Measurements from ENCODE around the gene CRYL1.
A peak's percentile ranks its signal among the peaks of the same experiment; 100 is the strongest.

Gene CRYL1

DNA sequence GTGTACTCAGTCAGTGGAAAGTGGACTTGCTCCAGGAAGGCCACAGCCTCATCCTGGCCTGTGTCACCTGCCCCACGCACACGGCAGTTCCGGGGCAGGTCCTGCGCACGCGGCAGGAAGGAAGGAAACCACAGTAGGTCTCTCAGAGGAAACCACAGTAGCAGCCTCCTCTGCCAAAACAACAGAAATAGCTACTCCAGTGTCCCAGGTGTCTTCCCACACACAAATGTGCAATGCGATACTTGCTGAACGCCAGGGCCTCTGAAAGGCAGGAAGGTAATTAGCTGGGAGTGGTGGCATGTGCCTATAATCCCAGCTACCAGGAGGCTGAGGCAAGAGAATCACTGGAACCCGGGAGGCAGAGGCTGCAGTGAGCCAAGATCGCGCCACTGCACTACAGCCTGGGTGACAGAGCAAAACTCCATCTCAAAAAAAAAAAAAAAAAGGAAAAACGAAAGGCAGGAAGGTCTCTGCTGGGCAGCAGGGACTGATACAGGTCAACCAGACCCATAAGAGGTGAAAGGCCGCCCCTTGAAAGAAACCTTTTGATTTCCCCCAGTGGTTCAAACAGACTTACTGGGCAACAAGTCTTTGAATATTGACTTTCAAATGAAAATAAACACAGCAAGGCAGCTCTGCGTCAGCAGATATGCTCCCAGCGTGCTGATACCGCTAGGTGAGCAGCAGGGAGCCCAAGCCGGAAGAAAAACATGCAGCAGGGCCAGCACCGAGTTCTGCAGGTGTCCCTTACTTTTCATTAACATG lies 49.5 kb downstream of the CRYL1 start (continued):
- TF ChIP-seq PRDM10 (tag by site-specific recombination; IDR thresholded peaks at IDR 0.05) (peak; percentile 90), ZNF280D (tag by site-specific recombination; IDR thresholded peaks at IDR 0.05) (no peak), SCRT1 (tag by site-specific recombination; IDR thresholded peaks at IDR 0.05; ENCODE audit: borderline replicate concordance) (peak; percentile 90), ZNF362 (tag by site-specific recombination; IDR thresholded peaks at IDR 0.05) (no peak), SP7 (tag by site-specific recombination; IDR thresholded peaks at IDR 0.05) (peak; percentile 80), ZFHX2 (tag by site-specific recombination; conservative IDR thresholded peaks at IDR 0.05) (peak; percentile 74), ZBTB20 (tag by site-specific recombination; IDR thresholded peaks at IDR 0.05) (peak; percentile 71), SETDB1 (IDR thresholded peaks at IDR 0.05; ENCODE audit: insufficient read length, low read length) (peak; percentile 23), ZNF623 (tag by site-specific recombination; IDR thresholded peaks at IDR 0.05) (no peak), ZNF140 (tag by site-specific recombination; IDR thresholded peaks at IDR 0.05) (no peak), ZNF837 (tag by site-specific recombination; IDR thresholded peaks at IDR 0.05) (no peak), ZNF132 (tag by site-specific recombination; IDR thresholded peaks at IDR 0.05; ENCODE audit: borderline replicate concordance) (no peak), ZNF112 (tag by site-specific recombination; IDR thresholded peaks at IDR 0.05) (no peak), GLI4 (tag by site-specific recombination; IDR thresholded peaks at IDR 0.05) (no peak), ZNF394 (tag by site-specific recombination; IDR thresholded peaks at IDR 0.05; ENCODE audit: borderline replicate concordance) (peak; percentile 94), ZNF174 (tag by site-specific recombination; IDR thresholded peaks at IDR 0.05) (no peak), KLF1 (tag by site-specific recombination; IDR thresholded peaks at IDR 0.05) (peak; percentile 31; the same call in 1 of the 2 replicates), ZNF629 (tag by site-specific recombination; IDR thresholded peaks at IDR 0.05) (peak; percentile 58; the same call in 1 of the 2 replicates), ZNF571 (tag by site-specific recombination; IDR thresholded peaks at IDR 0.05) (no peak), TRIM28 (IDR thresholded peaks at IDR 0.05; ENCODE audit: borderline replicate concordance, low read length) (peak; percentile 59; the same call in 1 of the 2 replicates), ZFP69B (tag by site-specific recombination; IDR thresholded peaks at IDR 0.05) (0 out of 2 replicates have a peak, but pooled peaks have one; percentile 39), ZNF791 (tag by site-specific recombination; IDR thresholded peaks at IDR 0.05) (no peak)
- TF ChIP-seq, protein P1, sequence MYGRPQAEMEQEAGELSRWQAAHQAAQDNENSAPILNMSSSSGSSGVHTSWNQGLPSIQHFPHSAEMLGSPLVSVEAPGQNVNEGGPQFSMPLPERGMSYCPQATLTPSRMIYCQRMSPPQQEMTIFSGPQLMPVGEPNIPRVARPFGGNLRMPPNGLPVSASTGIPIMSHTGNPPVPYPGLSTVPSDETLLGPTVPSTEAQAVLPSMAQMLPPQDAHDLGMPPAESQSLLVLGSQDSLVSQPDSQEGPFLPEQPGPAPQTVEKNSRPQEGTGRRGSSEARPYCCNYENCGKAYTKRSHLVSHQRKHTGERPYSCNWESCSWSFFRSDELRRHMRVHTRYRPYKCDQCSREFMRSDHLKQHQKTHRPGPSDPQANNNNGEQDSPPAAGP (tag by site-specific recombination; IDR thresholded peaks at IDR 0.05), result no peak
- TF ChIP-seq, protein P2, sequence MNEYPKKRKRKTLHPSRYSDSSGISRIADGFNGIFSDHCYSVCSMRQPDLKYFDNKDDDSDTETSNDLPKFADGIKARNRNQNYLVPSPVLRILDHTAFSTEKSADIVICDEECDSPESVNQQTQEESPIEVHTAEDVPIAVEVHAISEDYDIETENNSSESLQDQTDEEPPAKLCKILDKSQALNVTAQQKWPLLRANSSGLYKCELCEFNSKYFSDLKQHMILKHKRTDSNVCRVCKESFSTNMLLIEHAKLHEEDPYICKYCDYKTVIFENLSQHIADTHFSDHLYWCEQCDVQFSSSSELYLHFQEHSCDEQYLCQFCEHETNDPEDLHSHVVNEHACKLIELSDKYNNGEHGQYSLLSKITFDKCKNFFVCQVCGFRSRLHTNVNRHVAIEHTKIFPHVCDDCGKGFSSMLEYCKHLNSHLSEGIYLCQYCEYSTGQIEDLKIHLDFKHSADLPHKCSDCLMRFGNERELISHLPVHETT (tag by site-specific recombination; IDR thresholded peaks at IDR 0.05), result peak; percentile 24; the same call in 1 of the 2 replicates
- TF ChIP-seq, protein P3, sequence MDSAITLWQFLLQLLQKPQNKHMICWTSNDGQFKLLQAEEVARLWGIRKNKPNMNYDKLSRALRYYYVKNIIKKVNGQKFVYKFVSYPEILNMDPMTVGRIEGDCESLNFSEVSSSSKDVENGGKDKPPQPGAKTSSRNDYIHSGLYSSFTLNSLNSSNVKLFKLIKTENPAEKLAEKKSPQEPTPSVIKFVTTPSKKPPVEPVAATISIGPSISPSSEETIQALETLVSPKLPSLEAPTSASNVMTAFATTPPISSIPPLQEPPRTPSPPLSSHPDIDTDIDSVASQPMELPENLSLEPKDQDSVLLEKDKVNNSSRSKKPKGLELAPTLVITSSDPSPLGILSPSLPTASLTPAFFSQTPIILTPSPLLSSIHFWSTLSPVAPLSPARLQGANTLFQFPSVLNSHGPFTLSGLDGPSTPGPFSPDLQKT (IDR thresholded peaks at IDR 0.05; ENCODE audit: borderline replicate concordance, low read depth, low read length), result no peak
